H9 (cell line): Measurements from ENCODE around the gene POU2AF1. TPM values are rescaled to one million over a fixed set of nuclear protein-coding genes. Genes with fewer than 3 reads are reported as not detected.

Source experiments
- DNase-seq: peaks from one replicate; pipeline ENCODE4 v3.0.0-alpha.2; 2017
- H2AFZ ChIP-seq: one replicate; pipeline ENCODE4 v1.6.1; 2013; ENCODE audit warnings: mild to moderate bottlenecking, low read length, control low read depth, moderate library complexity
- H2AK5ac ChIP-seq: 2 replicates; pipeline ENCODE4 v1.6.1; 2013; ENCODE audit warnings: low read length, control low read depth, mixed read lengths; ENCODE audit not compliant: insufficient read length
- H2BK120ac ChIP-seq: one replicate; pipeline ENCODE4 v1.6.1; 2013; ENCODE audit warnings: low read depth, mild to moderate bottlenecking, low read length, control low read depth, inconsistent platforms; ENCODE audit not compliant: poor library complexity, severe bottlenecking
- H2BK12ac ChIP-seq: 2 replicates; pipeline ENCODE4 v1.6.1; 2013; ENCODE audit warnings: low read length, control low read depth, mixed read lengths, low read depth; ENCODE audit not compliant: insufficient read length
- H2BK15ac ChIP-seq: 2 replicates; pipeline ENCODE4 v1.6.1; 2013; ENCODE audit warnings: low read depth, low read length, control low read depth
- H2BK20ac ChIP-seq: one replicate; pipeline ENCODE4 v1.6.1; 2013; ENCODE audit warnings: low read depth, mild to moderate bottlenecking, low read length, control low read depth, inconsistent platforms; ENCODE audit not compliant: poor library complexity, severe bottlenecking
- H2BK5ac ChIP-seq: 2 replicates; pipeline ENCODE4 v1.6.1; 2013; ENCODE audit warnings: low read length, control low read depth, mixed read lengths; ENCODE audit not compliant: insufficient read length
- H3K14ac ChIP-seq: 2 replicates; pipeline ENCODE4 v1.6.1; 2013; ENCODE audit warnings: low read length, control low read depth; ENCODE audit not compliant: insufficient read depth
- H3K18ac ChIP-seq: 2 replicates; pipeline ENCODE4 v1.6.1; 2013; ENCODE audit warnings: low read depth, mild to moderate bottlenecking, mixed read lengths, low read length, control low read depth; ENCODE audit not compliant: insufficient read length
- H3K23ac ChIP-seq: 2 replicates; pipeline ENCODE4 v1.6.1; 2013; ENCODE audit warnings: low read length, control low read depth, mixed read lengths, low read depth; ENCODE audit not compliant: insufficient read length
- H3K23me2 ChIP-seq: 2 replicates; pipeline ENCODE4 v1.6.1; 2013; ENCODE audit warnings: low read depth, mild to moderate bottlenecking, mixed read lengths, low read length, control low read depth; ENCODE audit not compliant: insufficient read length, poor library complexity, severe bottlenecking
- H3K27ac ChIP-seq: 2 replicates; pipeline ENCODE4 v1.5.1; 2013; ENCODE audit warnings: low read length, control low read depth, mixed read lengths, low read depth; ENCODE audit not compliant: insufficient read length
- H3K27me3 ChIP-seq: 2 replicates; pipeline ENCODE4 v1.6.1; 2013; ENCODE audit warnings: low read length, control low read depth, inconsistent platforms; ENCODE audit not compliant: insufficient read depth
- H3K4ac ChIP-seq: 2 replicates; pipeline ENCODE4 v1.6.1; 2013; ENCODE audit warnings: low read depth, mild to moderate bottlenecking, control low read depth, inconsistent platforms, low read length, moderate library complexity
- H3K4me1 ChIP-seq: 2 replicates; pipeline ENCODE4 v1.6.1; 2013; ENCODE audit warnings: low read length, control low read depth, inconsistent platforms; ENCODE audit not compliant: insufficient read depth
- H3K4me2 ChIP-seq: 2 replicates; pipeline ENCODE4 v1.6.1; 2013; ENCODE audit warnings: low read length, control low read depth, mixed read lengths; ENCODE audit not compliant: insufficient read length, insufficient read depth
- H3K56ac ChIP-seq: 2 replicates; pipeline ENCODE4 v1.6.1; 2013; ENCODE audit warnings: low read depth, mild to moderate bottlenecking, mixed read lengths, low read length, control low read depth; ENCODE audit not compliant: insufficient read length
- H3K79me1 ChIP-seq: 2 replicates; pipeline ENCODE4 v1.6.1; 2013; ENCODE audit warnings: low read depth, mild to moderate bottlenecking, moderate library complexity, low read length, control low read depth, inconsistent platforms; ENCODE audit not compliant: insufficient read depth, poor library complexity, severe bottlenecking
- H3K79me2 ChIP-seq: 2 replicates; pipeline ENCODE4 v1.6.1; 2013; ENCODE audit warnings: low read length, control low read depth, inconsistent platforms; ENCODE audit not compliant: insufficient read depth
- H3K9ac ChIP-seq: 2 replicates; pipeline ENCODE4 v1.6.1; 2013; ENCODE audit warnings: low read length, control low read depth, mixed read lengths; ENCODE audit not compliant: insufficient read length; ENCODE audit errors: extremely low read depth
- H3K9me3 ChIP-seq: one replicate; pipeline ENCODE4 v1.6.1; 2013; ENCODE audit warnings: low read depth, low read length, inconsistent platforms; ENCODE audit not compliant: control insufficient read depth
- H3T11ph ChIP-seq: one replicate; pipeline ENCODE4 v1.6.1; 2013; ENCODE audit warnings: mild to moderate bottlenecking, low read length, control low read depth, inconsistent platforms
- H4K20me1 ChIP-seq: one replicate; pipeline ENCODE4 v1.6.1; 2013; ENCODE audit not compliant: control insufficient read depth, insufficient read length, insufficient read depth
- H4K5ac ChIP-seq: 2 replicates; pipeline ENCODE4 v1.6.1; 2013; ENCODE audit warnings: low read depth, mild to moderate bottlenecking, mixed read lengths, low read length, control low read depth; ENCODE audit not compliant: insufficient read length
- H4K8ac ChIP-seq: replicated peaks from 2 replicates; pipeline ENCODE4 v1.6.1; 2013; ENCODE audit warnings: low read length, control low read depth, mixed read lengths, low read depth; ENCODE audit not compliant: insufficient read length
- H4K91ac ChIP-seq: 2 replicates; pipeline ENCODE4 v1.6.1; 2013; ENCODE audit warnings: low read depth, mild to moderate bottlenecking, moderate library complexity, mixed read lengths, low read length, control low read depth; ENCODE audit not compliant: insufficient read length
- H3K27ac Mint-ChIP-seq, 3 experiments: 2 replicates in 2 of 3; 3 replicates in 1 of 3; pipeline ENCODE4 v1.8.0; 2020 to 2021; ENCODE audit warnings: mixed read lengths in 3 of 3, mild to moderate bottlenecking in 1 of 3, moderate library complexity in 1 of 3
- H3K27me3 Mint-ChIP-seq: 2 replicates; pipeline ENCODE4 v1.8.0; 2021; ENCODE audit warnings: low read depth, mild to moderate bottlenecking, moderate library complexity, mixed read lengths
- H3K36me3 Mint-ChIP-seq, 3 experiments: 2 replicates in 2 of 3; 3 replicates in 1 of 3; pipeline ENCODE4 v1.8.0; 2020 to 2021; ENCODE audit warnings: low read depth in 3 of 3, mixed read lengths in 3 of 3; ENCODE audit not compliant: insufficient read depth in 1 of 3
- H3K4me1 Mint-ChIP-seq, 2 experiments: 2 replicates each; pipeline ENCODE4 v1.8.0; 2020; ENCODE audit warnings: mixed read lengths in 2 of 2
- H3K4me3 Mint-ChIP-seq, 2 experiments: 2 replicates in 1 of 2; 3 replicates in 1 of 2; pipeline ENCODE4 v1.8.0; 2020 to 2021; ENCODE audit warnings: mild to moderate bottlenecking in 2 of 2, mixed read lengths in 2 of 2, moderate library complexity in 1 of 2
- H3K9me3 Mint-ChIP-seq, 2 experiments: 2 replicates in 1 of 2; 3 replicates in 1 of 2; pipeline ENCODE4 v1.8.0; 2020; ENCODE audit warnings: mild to moderate bottlenecking in 2 of 2, mixed read lengths in 2 of 2, moderate library complexity in 1 of 2
- CTCF ChIP-seq: fragments of 200-600 bp; sonication (generic); conservative IDR thresholded peaks from 3 replicates; pipeline ENCODE4 v1.8.0; 2021; ENCODE audit warnings: antibody characterized with exemption, mild to moderate bottlenecking
- WGBS: extraction: QIAGEN DNeasy Blood & Tissue Kit; methylation state at CpG from one replicate; pipeline ENCODE4 v1.1.7; 2013; ENCODE audit warnings: missing lambda C conversion rate, low lambda C conversion rate, mixed read lengths; ENCODE audit not compliant: insufficient read length; ENCODE audit errors: extremely low coverage; 5-methylcytosine and 5-hydroxymethylcytosine counted together
- total RNA-seq: library from RNA; stranded (reverse); gene quantifications from 2 replicates; pipeline ENCODE4 v1.2.1, GENCODE V29; 2021

Gene POU2AF1
- total RNA-seq, 1 experiment from 2014 or later: not detected

DNA sequence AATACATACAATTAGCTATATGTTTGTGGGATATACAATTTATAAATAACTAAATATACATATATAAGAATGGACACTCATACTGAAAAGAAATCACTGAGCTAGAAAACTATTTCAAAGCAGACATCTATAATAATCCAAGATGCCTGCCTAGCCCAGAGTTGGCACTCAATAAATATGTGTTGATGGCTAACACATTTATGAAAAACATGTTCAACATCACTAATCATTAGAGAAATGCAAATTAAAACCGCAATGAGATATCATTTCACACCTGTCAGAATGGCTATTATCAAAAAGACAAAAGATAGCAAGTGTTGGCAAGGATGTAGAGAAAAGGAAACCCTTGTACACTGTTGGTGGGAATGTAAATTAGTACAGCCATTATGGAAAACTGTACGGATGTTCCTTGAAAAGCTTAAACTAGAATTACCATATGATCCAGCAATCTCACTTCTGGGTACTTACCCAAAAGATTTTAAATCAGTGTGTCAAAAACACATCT, 29.8 kb downstream of the POU2AF1 start:
- no peaks in the 10 kb centered on the region; a peak in 1 of 5 replicates for H3K9me3 Mint-ChIP-seq
- no peak overlapping the region for H2AK5ac ChIP-seq
- no peak overlapping the region for H2BK12ac ChIP-seq
- no peak overlapping the region for H3K23ac ChIP-seq
- H3K4me3 Mint-ChIP-seq: no peak overlapping the region
- H3K9me3 ChIP-seq: no peaks in the 10 kb centered on the region
- H3K79me2 ChIP-seq: no peaks in the 10 kb centered on the region
- no peak overlapping the region for H2BK5ac ChIP-seq
- no peaks in the 10 kb centered on the region for H3K23me2 ChIP-seq
- H3K4me2 ChIP-seq: no peak overlapping the region
- no peaks in the 10 kb centered on the region for H3K79me1 ChIP-seq
- no peak overlapping the region for H4K91ac ChIP-seq
- no peak overlapping the region for H2BK120ac ChIP-seq
- H3K27me3 Mint-ChIP-seq: no peaks in the 10 kb centered on the region
- WGBS: no CpG with 5 or more reads among the region's 2 CpGs
- H3K4me1 Mint-ChIP-seq: peaks cover 4 to 5% of the 10 kb centered on the region in 2 experiments; a peak in 2 of 4 replicates
- H3K36me3 Mint-ChIP-seq: no peaks in the 10 kb centered on the region
- H3K14ac ChIP-seq: no peak overlapping the region
- no peak overlapping the region for H2BK15ac ChIP-seq
- no peak overlapping the region for H3K18ac ChIP-seq
- no peak overlapping the region for H2BK20ac ChIP-seq
- H4K20me1 ChIP-seq: no peaks in the 10 kb centered on the region
- H3K4ac ChIP-seq: no peak overlapping the region
- no peak overlapping the region for H3K56ac ChIP-seq
- DNase-seq: no peak
- H3K4me1 ChIP-seq: no peaks in the 10 kb centered on the region; the same call in 1 of the 2 replicates
- H4K5ac ChIP-seq: no peak overlapping the region
- no peak overlapping the region for H4K8ac ChIP-seq
- H3K27ac Mint-ChIP-seq: no peak overlapping the region
- TF ChIP-seq CTCF: no peak
- no peak overlapping the region for H3T11ph ChIP-seq
- no peak overlapping the region for H3K27ac ChIP-seq
- H2AFZ ChIP-seq: no peak overlapping the region
- no peaks in the 10 kb centered on the region for H3K27me3 ChIP-seq
- no peak overlapping the region for H3K9ac ChIP-seq
